Central memory CD4-positive, alpha-beta T cell (primary cell): ENCODE results near the gene PPP2R2D.
"Not testable (repeated sequence)": the region's sequence is repeated elsewhere in the genome, so short reads cannot be mapped to it uniquely, and the experiment has no call there.

Source experiments
- DNase-seq: peaks from one replicate; pipeline ENCODE4 v3.0.0; 2022

The PPP2R2D gene

GRCh38 chr10:131868436-131868835, 32.4 kb upstream of the PPP2R2D start:
- no peak for DNase-seq

- DNase-seq = no peak
Observed at GRCh38 chr10:131869344-131869743, 31.5 kb upstream of the PPP2R2D start.

GRCh38 chr10:131870411-131870810, 30.4 kb upstream of the PPP2R2D start:
- no peak for DNase-seq

- DNase-seq = no peak
Observed at GRCh38 chr10:131870831-131871672, 29.8 kb upstream of the PPP2R2D start.

GRCh38 chr10:131871673-131872005, 29.2 kb upstream of the PPP2R2D start:
- no peak for DNase-seq

GRCh38 chr10:131872011-131872826, 28.6 kb upstream of the PPP2R2D start:
- DNase-seq = no peak

- DNase-seq = no peak
Observed at GRCh38 chr10:131872827-131873375, 27.9 kb upstream of the PPP2R2D start.

GRCh38 chr10:131874991-131875451, 25.8 kb upstream of the PPP2R2D start:
- DNase-seq = no peak

GRCh38 chr10:131875501-131875900, 25.3 kb upstream of the PPP2R2D start:
- no peak for DNase-seq

GRCh38 chr10:131876017-131876416, 24.8 kb upstream of the PPP2R2D start:
- DNase-seq = no peak

- DNase-seq = no peak
Observed at GRCh38 chr10:131876508-131876907, 24.3 kb upstream of the PPP2R2D start.

GRCh38 chr10:131880016-131880590, 20.7 kb upstream of the PPP2R2D start:
- DNase-seq = no peak

GRCh38 chr10:131881104-131881880, 19.5 kb upstream of the PPP2R2D start:
- DNase-seq = no peak

- DNase-seq = no peak
Observed at GRCh38 chr10:131882151-131882550, 18.7 kb upstream of the PPP2R2D start.

- no peak for DNase-seq
Observed at GRCh38 chr10:131882590-131883451, 18.0 kb upstream of the PPP2R2D start.

GRCh38 chr10:131883621-131884393, 17.0 kb upstream of the PPP2R2D start:
- not testable (repeated sequence) for DNase-seq

- DNase-seq = peak; percentile 72
Observed at GRCh38 chr10:131885391-131886165, 15.2 kb upstream of the PPP2R2D start.

GRCh38 chr10:131886237-131886636, 14.6 kb upstream of the PPP2R2D start:
- no peak for DNase-seq

- no peak for DNase-seq
Observed at GRCh38 chr10:131888186-131888604, 12.6 kb upstream of the PPP2R2D start.

GRCh38 chr10:131889755-131890154, 11.1 kb upstream of the PPP2R2D start:
- no peak for DNase-seq
